Endothelial cell (in vitro differentiated cells): ENCODE data around the gene ZHX3. TPM values are rescaled to one million over a fixed set of nuclear protein-coding genes. Genes with fewer than 3 reads are reported as not detected.
A peak's percentile ranks its signal among the peaks of the same experiment; 100 is the strongest.

Experiments
- DNase-seq: peaks from one replicate; pipeline ENCODE4 v3.0.0; 2021; ENCODE audit warnings: low spot score
- H3K27ac Mint-ChIP-seq: one replicate; pipeline ENCODE4 v1.8.0; 2021; ENCODE audit warnings: mixed read lengths, inconsistent platforms; ENCODE audit not compliant: unreplicated experiment
- H3K27me3 Mint-ChIP-seq: one replicate; pipeline ENCODE4 v1.8.0; 2021; ENCODE audit warnings: mild to moderate bottlenecking, moderate library complexity, mixed read lengths, inconsistent platforms; ENCODE audit not compliant: unreplicated experiment
- H3K36me3 Mint-ChIP-seq: one replicate; pipeline ENCODE4 v1.8.0; 2021; ENCODE audit warnings: mild to moderate bottlenecking, low read depth, mixed read lengths, inconsistent platforms; ENCODE audit not compliant: unreplicated experiment
- H3K4me1 Mint-ChIP-seq: one replicate; pipeline ENCODE4 v1.8.0; 2021; ENCODE audit warnings: mild to moderate bottlenecking, mixed read lengths, inconsistent platforms; ENCODE audit not compliant: unreplicated experiment
- H3K4me3 Mint-ChIP-seq: one replicate; pipeline ENCODE4 v1.8.0; 2021; ENCODE audit warnings: mild to moderate bottlenecking, mixed read lengths, inconsistent platforms; ENCODE audit not compliant: unreplicated experiment
- H3K9me3 Mint-ChIP-seq: one replicate; pipeline ENCODE4 v1.8.0; 2021; ENCODE audit warnings: mixed read lengths, inconsistent platforms; ENCODE audit not compliant: unreplicated experiment
- CTCF ChIP-seq: fragments of 200-600 bp; sonication (generic); IDR thresholded peaks from one replicate; pipeline ENCODE4 v1.5.0; 2021; ENCODE audit warnings: antibody characterized with exemption; ENCODE audit not compliant: unreplicated experiment
- total RNA-seq: library from RNA; stranded (reverse); fragmentation: NEBNext Ultra II Directional; extraction: Animal tissue kit (Norgen Biotek cat#: 25700); gene quantifications from one replicate; pipeline ENCODE4 v1.2.1, GENCODE V29; 2021; ENCODE audit not compliant: unreplicated experiment

Gene ZHX3
- total RNA-seq, 1 donor from 2014 or later = 20.9 TPM

DNA sequence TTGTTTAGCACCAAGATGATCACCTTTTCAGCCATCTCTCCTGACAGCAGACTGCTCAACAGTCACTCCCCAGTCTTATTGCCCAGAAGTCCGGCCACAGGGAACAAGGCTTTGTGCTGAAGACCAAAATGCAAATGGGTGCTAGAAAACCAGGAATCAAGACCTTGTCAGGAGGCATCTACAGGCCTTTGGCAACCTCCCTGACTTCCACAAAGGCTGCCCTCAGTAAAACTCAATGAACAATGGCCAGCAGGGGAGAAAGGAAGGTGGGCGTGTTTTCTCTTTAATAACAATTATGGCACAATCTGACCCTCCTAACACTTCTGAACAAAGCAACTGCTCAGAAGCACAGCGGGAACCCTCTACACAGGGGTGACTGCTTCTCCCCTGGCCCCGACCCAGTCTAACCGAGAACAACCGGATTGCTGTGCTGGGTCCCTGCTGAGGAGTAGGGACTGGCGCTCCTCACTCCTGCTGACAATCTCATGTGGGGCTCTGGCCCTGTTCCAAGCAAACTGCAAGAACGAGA lies 138.6 kb downstream of the ZHX3 start:
- Mint-ChIP-seq H3K27ac (no peak overlapping the region), H3K4me1 (peaks cover 3% of the 10 kb centered on the region), H3K9me3 (no peaks in the 10 kb centered on the region), H3K27me3 (peaks cover 10% of the 10 kb centered on the region), H3K36me3 (peaks cover 30% of the 10 kb centered on the region), H3K4me3 (no peak overlapping the region)
- DNase-seq = no peak
- no peak for TF ChIP-seq CTCF

DNA sequence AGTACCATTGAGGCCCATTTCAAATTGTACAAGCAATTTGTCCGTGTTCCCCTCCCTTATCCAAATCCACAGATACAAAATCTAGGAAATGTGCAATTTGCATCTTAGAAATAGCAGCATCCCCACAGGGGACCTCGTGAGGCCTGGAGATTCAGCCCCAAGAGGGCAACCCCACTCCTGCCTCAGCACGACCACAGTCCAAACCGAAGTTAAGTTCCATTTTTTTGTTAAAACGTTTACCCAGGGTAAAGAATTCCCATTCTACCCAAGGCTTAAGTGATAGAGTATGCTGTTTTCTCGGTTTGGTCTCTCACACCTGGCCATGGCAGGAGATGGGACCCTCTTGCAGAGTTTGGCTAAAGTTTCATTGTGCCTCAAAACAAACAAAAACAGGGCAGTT lies 139.0 kb downstream of the ZHX3 start:
- H3K4me1 Mint-ChIP-seq = peaks cover 3% of the 10 kb centered on the region
- H3K4me3 Mint-ChIP-seq = peak overlapping the region; percentile 19

DNA sequence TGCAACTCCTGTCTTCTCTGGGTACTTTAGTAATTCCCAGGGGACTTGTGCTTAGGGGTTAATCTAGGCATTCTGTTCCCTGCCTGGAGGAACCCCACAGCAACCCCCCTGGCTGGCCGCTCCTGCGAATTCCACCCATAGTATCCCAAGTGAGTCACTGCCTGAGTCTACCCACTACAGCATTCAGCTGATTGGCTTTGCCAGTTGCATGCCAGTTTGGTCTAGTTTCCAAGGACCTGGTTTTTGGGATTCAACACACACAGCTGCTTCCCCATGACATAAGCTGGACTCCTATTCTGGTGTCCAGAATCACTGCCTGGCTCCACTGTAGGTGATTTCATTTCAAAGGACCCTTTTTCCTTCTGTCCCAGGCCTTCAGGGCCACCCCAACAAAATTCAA lies 139.9 kb downstream of the ZHX3 start:
- Mint-ChIP-seq H3K4me3 (no peak overlapping the region), H3K9me3 (no peaks in the 10 kb centered on the region), H3K4me1 (peaks cover 3% of the 10 kb centered on the region), H3K27me3 (peaks cover 17% of the 10 kb centered on the region), H3K27ac (peak overlapping the region; percentile 18), H3K36me3 (peaks cover 43% of the 10 kb centered on the region)
- no peak for TF ChIP-seq CTCF
- no peak for DNase-seq

More for the DNA sequence above, 139.0 kb downstream of the ZHX3 start:
- no peaks in the 10 kb centered on the region for H3K9me3 Mint-ChIP-seq
- H3K27me3 Mint-ChIP-seq = peaks cover 13% of the 10 kb centered on the region
- H3K27ac Mint-ChIP-seq = no peak overlapping the region
- TF ChIP-seq CTCF = no peak
- peaks cover 35% of the 10 kb centered on the region for H3K36me3 Mint-ChIP-seq
- no peak for DNase-seq

DNA sequence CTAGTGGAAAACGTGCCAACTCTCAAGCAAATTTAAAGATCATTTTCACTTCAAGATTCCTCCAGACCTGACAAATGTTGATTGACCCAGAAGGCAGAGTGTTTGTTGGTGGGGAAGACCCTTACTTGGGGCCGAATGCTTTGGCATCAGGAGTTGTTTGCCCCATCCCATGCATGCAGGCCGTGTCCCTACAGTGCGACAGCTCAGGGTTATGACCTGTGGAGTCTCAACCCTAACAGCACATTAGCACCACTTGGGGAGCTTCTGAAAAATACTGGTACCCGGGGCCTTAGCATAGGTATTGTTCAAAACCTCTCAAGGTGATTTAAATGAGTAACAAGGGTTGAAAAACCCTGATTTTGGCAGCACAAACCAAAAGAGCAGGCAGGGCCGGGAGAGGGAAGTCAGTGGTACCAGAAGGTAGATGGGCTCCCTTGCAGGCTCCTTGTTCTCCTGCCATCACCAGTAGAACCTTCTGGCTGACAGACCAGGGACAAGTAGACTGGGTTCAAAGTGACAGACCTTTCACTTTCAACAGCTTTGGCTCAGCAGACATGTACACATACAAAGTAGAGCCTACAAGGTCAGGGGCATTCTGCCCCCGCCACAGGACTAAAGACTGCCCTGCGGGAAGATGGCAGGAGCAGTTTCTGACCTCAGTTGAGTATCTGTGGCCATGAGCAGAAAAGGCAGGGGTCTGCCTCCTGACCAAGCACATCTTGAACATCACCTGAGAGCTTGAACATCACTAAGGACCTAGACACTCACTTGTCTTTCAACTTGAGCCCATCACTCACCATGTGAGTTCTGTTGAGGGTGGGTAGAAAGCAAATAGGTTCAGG lies 140.6 kb downstream of the ZHX3 start:
- Mint-ChIP-seq H3K27ac (peak overlapping the region; percentile 5), H3K27me3 (peaks cover 16% of the 10 kb centered on the region), H3K36me3 (peaks cover 46% of the 10 kb centered on the region), H3K4me1 (peaks cover 3% of the 10 kb centered on the region), H3K9me3 (no peaks in the 10 kb centered on the region), H3K4me3 (peak overlapping the region; percentile 2)
- no peak for DNase-seq
- no peak for TF ChIP-seq CTCF

- peaks cover 12% of the 10 kb centered on the region for H3K27me3 Mint-ChIP-seq
- peaks cover 56% of the 10 kb centered on the region for H3K36me3 Mint-ChIP-seq
- H3K9me3 Mint-ChIP-seq = no peaks in the 10 kb centered on the region
- no peak for DNase-seq
- TF ChIP-seq CTCF = no peak
- H3K4me3 Mint-ChIP-seq = peak overlapping the region; percentile 48
- peaks cover 3% of the 10 kb centered on the region for H3K4me1 Mint-ChIP-seq
- no peak overlapping the region for H3K27ac Mint-ChIP-seq
These were observed 141.7 kb downstream of the ZHX3 start for GRCh38 chr20:41175727-41176330.
